ENCODE measurements around the gene TCF7L1. TPM values are rescaled to one million over a fixed set of nuclear protein-coding genes. Genes with fewer than 3 reads are reported as not detected.

Gene TCF7L1
- total RNA-seq, 2 experiments from 2014 or later: not detected

DNA sequence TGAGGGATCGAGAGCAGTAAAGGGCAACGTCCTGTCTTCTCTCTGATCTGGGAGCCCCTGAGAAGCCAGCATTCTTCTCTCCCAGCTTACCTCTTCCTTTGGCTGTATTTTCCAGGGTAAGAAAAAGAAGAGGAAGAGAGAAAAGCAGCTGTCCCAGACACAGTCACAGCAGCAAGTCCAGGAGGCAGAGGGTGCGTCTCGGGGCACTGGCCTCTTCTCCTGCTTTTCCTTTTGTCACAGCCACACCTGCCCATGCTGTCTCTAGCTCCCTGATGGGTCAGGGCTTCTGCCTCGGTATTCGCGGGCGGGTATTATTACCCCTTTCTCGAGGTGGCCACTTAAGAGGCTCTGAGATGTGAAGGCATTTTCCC is 174.3 kb downstream of the TCF7L1 start:
- Histone ChIP-seq H3K79me2 (ENCODE audit: insufficient read depth, low read depth, low read length) (no peaks in the 10 kb centered on the region), H2AFZ (ENCODE audit: low read length) (no peak overlapping the region), H3K9me2 (ENCODE audit: insufficient read depth, low read length) (no peaks in the 10 kb centered on the region), H3K4me2 (ENCODE audit: low read length) (peak overlapping the region; percentile 11; the same call in 1 of the 2 replicates), H3K27ac (ENCODE audit: low read depth, low read length, poor library complexity, severe bottlenecking) (no peak overlapping the region), H4K20me1 (ENCODE audit: insufficient read depth, low read length) (no peaks in the 10 kb centered on the region), H3K4me1 (ENCODE audit: insufficient read depth, low read length, poor library complexity, severe bottlenecking) (peaks cover 13% of the 10 kb centered on the region), H3K36me3 (ENCODE audit: insufficient read depth, low read length) (no peaks in the 10 kb centered on the region), H3K4me3 (ENCODE audit: low read depth, low read length, poor library complexity, severe bottlenecking) (no peak overlapping the region), H3K9me3 (ENCODE audit: low read length) (no peaks in the 10 kb centered on the region)
- POLR2A ChIA-PET: no interaction called here
- no TSS peak for BruUV-seq (replicated peaks)
- CTCF ChIA-PET (ENCODE audit: unreplicated experiment): no interaction called here
- DNase-seq (ENCODE audit: low spot score): no peak
- intact Hi-C loops (cut with micrococcal nuclease; ENCODE audit: unreplicated experiment): no loop called here
- TF ChIP-seq, protein P1, sequence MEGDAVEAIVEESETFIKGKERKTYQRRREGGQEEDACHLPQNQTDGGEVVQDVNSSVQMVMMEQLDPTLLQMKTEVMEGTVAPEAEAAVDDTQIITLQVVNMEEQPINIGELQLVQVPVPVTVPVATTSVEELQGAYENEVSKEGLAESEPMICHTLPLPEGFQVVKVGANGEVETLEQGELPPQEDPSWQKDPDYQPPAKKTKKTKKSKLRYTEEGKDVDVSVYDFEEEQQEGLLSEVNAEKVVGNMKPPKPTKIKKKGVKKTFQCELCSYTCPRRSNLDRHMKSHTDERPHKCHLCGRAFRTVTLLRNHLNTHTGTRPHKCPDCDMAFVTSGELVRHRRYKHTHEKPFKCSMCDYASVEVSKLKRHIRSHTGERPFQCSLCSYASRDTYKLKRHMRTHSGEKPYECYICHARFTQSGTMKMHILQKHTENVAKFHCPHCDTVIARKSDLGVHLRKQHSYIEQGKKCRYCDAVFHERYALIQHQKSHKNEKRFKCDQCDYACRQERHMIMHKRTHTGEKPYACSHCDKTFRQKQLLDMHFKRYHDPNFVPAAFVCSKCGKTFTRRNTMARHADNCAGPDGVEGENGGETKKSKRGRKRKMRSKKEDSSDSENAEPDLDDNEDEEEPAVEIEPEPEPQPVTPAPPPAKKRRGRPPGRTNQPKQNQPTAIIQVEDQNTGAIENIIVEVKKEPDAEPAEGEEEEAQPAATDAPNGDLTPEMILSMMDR (conservative IDR thresholded peaks at IDR 0.05; ENCODE audit: low read length): no peak
- TF ChIP-seq EZH2phosphoT487 (IDR thresholded peaks at IDR 0.05; ENCODE audit: borderline replicate concordance, low read depth, low read length): no peak

DNA sequence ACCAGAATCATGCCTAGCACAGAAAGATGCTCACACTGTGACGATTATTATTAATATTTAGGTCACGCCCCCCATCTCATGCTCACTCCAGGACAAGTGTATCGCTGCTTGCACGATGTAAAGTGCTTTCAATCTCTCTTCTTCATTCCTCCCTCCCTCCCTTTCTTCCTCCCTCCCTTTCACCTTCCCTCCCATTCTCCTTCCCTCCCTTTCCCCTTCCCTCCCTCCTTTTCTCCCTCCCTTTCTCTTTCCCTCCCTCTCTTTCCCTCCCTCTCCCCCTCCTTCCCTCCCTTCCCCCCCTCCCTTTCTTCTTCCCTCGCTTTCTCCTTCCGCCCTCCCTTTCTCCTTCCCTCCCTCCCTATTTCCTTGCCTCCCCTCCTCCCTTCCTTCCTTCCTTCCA is 175.0 kb downstream of the TCF7L1 start:
- TF ChIP-seq, protein P1 (conservative IDR thresholded peaks at IDR 0.05; ENCODE audit: low read length): no peak
- no peak for TF ChIP-seq EZH2phosphoT487 (IDR thresholded peaks at IDR 0.05; ENCODE audit: borderline replicate concordance, low read depth, low read length)
- BruUV-seq (replicated peaks): no TSS peak

GRCh38 chr2:85308896-85309555 is 175.8 kb downstream of the TCF7L1 start:
- no peak for DNase-seq (ENCODE audit: low spot score)
- peaks cover 13% of the 10 kb centered on the region for H3K4me1 ChIP-seq (ENCODE audit: insufficient read depth, low read length, poor library complexity, severe bottlenecking)

More for the DNA sequence above, 175.0 kb downstream of the TCF7L1 start:
- Histone ChIP-seq H3K4me3 (ENCODE audit: low read depth, low read length, poor library complexity, severe bottlenecking) (no peak overlapping the region), H3K9me3 (ENCODE audit: low read length) (no peaks in the 10 kb centered on the region), H3K4me2 (ENCODE audit: low read length) (no peak overlapping the region), H3K36me3 (ENCODE audit: insufficient read depth, low read length) (no peaks in the 10 kb centered on the region), H3K79me2 (ENCODE audit: insufficient read depth, low read depth, low read length) (no peaks in the 10 kb centered on the region), H2AFZ (ENCODE audit: low read length) (no peak overlapping the region), H3K27ac (ENCODE audit: low read depth, low read length, poor library complexity, severe bottlenecking) (no peak overlapping the region), H3K9me2 (ENCODE audit: insufficient read depth, low read length) (no peaks in the 10 kb centered on the region), H4K20me1 (ENCODE audit: insufficient read depth, low read length) (no peaks in the 10 kb centered on the region), H3K4me1 (ENCODE audit: insufficient read depth, low read length, poor library complexity, severe bottlenecking) (peaks cover 13% of the 10 kb centered on the region)
- no peak for DNase-seq (ENCODE audit: low spot score)
- CTCF ChIA-PET (ENCODE audit: unreplicated experiment): no interaction called here
- POLR2A ChIA-PET: interaction anchor here (1.4 kb wide), 1 partner anchor 20 kb away, joined by 8 read pairs; the partner anchor contains the start of gene TGOLN2
- intact Hi-C loops (cut with micrococcal nuclease; ENCODE audit: unreplicated experiment): no loop called here

More at GRCh38 chr2:85308896-85309555, 175.8 kb downstream of the TCF7L1 start:
- no TSS peak for BruUV-seq (replicated peaks)
- no peaks in the 10 kb centered on the region for H3K79me2 ChIP-seq (ENCODE audit: insufficient read depth, low read depth, low read length)
- ChIA-PET CTCF (ENCODE audit: unreplicated experiment) (interaction anchor here (1.3 kb wide), 1 partner anchor 10 kb away, joined by 3 read pairs; no protein-coding TSS in a partner anchor), POLR2A (interaction anchor here (1.2 to 1.4 kb wide), 3 partner anchors 9 to 19 kb away, joined by 3 to 8 read pairs (median 3); partner anchors contain the start of gene TGOLN2)
- H2AFZ ChIP-seq (ENCODE audit: low read length): no peak overlapping the region
- peaks cover 7% of the 10 kb centered on the region; the same call in 1 of the 2 replicates for H3K36me3 ChIP-seq (ENCODE audit: insufficient read depth, low read length)
- H3K4me2 ChIP-seq (ENCODE audit: low read length): no peak overlapping the region
- H3K4me3 ChIP-seq (ENCODE audit: low read depth, low read length, poor library complexity, severe bottlenecking): no peak overlapping the region
- no peaks in the 10 kb centered on the region for H3K9me3 ChIP-seq (ENCODE audit: low read length)
- no peak overlapping the region for H3K27ac ChIP-seq (ENCODE audit: low read depth, low read length, poor library complexity, severe bottlenecking)
- TF ChIP-seq, protein P1 (conservative IDR thresholded peaks at IDR 0.05; ENCODE audit: low read length): no peak
- no peak for TF ChIP-seq EZH2phosphoT487 (IDR thresholded peaks at IDR 0.05; ENCODE audit: borderline replicate concordance, low read depth, low read length)
- no peaks in the 10 kb centered on the region for H4K20me1 ChIP-seq (ENCODE audit: insufficient read depth, low read length)
- no peaks in the 10 kb centered on the region for H3K9me2 ChIP-seq (ENCODE audit: insufficient read depth, low read length)
- intact Hi-C loops (cut with micrococcal nuclease; ENCODE audit: unreplicated experiment): no loop called here

Measured in OCI-LY7 (cell line).